GM18861 (cell line): ENCODE results near the gene PRR3.

Experiments used
- ATAC-seq: cut with Tn5 transposase; IDR thresholded peaks from one replicate; pipeline ENCODE4 v1.9.1; 2021; ENCODE audit not compliant: unreplicated experiment

PRR3 gene

GRCh38 chr6:30533460-30534294, 23.4 kb upstream of the PRR3 start:
- no peak for ATAC-seq

GRCh38 chr6:30537931-30538330, 19.2 kb upstream of the PRR3 start:
- ATAC-seq = no peak

- ATAC-seq = no peak
Measured at GRCh38 chr6:30541515-30542403, 15.3 kb upstream of the PRR3 start.

- no peak for ATAC-seq
Measured at GRCh38 chr6:30542404-30542725, 14.7 kb upstream of the PRR3 start.

- no peak for ATAC-seq
Measured at GRCh38 chr6:30542915-30543314, 14.2 kb upstream of the PRR3 start.

GRCh38 chr6:30543821-30544220, 13.3 kb upstream of the PRR3 start:
- ATAC-seq = no peak

- ATAC-seq = no peak
Measured at GRCh38 chr6:30544666-30545272, 12.3 kb upstream of the PRR3 start.

- ATAC-seq = no peak
Measured at GRCh38 chr6:30547454-30547853, 9.6 kb upstream of the PRR3 start.

- ATAC-seq = no peak
Measured at GRCh38 chr6:30548375-30548774, 8.7 kb upstream of the PRR3 start.

- ATAC-seq = no peak
Measured at GRCh38 chr6:30554404-30554803, 2.7 kb upstream of the PRR3 start.

- ATAC-seq = no peak
Measured at GRCh38 chr6:30554962-30555815, 1.9 kb upstream of the PRR3 start.

- ATAC-seq = no peak
Measured at GRCh38 chr6:30555816-30556065, 1.4 kb upstream of the PRR3 start.

GRCh38 chr6:30556066-30556905, 809 bp upstream of the PRR3 start, which contains the start of gene GNL1:
Gene GNL1, minus strand, starts transcription at chr6:30556489. Its CDS starts 286 bp downstream, at chr6:30556203.
- peak; percentile 50 for ATAC-seq

GRCh38 chr6:30557683-30557981, 537 bp downstream of the PRR3 start:
- ATAC-seq = no peak

GRCh38 chr6:30560930-30561329, 3.8 kb downstream of the PRR3 start:
- ATAC-seq = no peak

GRCh38 chr6:30562470-30563425, 5.7 kb downstream of the PRR3 start:
- ATAC-seq = no peak

- ATAC-seq = no peak
Measured at GRCh38 chr6:30564114-30564513, 7.0 kb downstream of the PRR3 start.

- no peak for ATAC-seq
Measured at GRCh38 chr6:30565772-30566171, 8.7 kb downstream of the PRR3 start.

- no peak for ATAC-seq
Measured at GRCh38 chr6:30568245-30568644, 11.2 kb downstream of the PRR3 start.
